Raji (cell line): Measurements from ENCODE around the gene LRMDA.

ENCODE experiments used
- POLR2A ChIP-seq: IDR thresholded peaks from 2 replicates; pipeline ENCODE4 v1.6.1; 2011; ENCODE audit warnings: low read depth, low read length, control low read depth; ENCODE audit not compliant: insufficient read depth

LRMDA gene

GRCh38 chr10:75487087-75487754, 55.8 kb downstream of the LRMDA start:
- no peak for TF ChIP-seq POLR2A

- TF ChIP-seq POLR2A, result no peak
Measured at GRCh38 chr10:75487755-75488125, 56.3 kb downstream of the LRMDA start.

- TF ChIP-seq POLR2A, result no peak
Measured at GRCh38 chr10:75492173-75492925, 60.9 kb downstream of the LRMDA start.

GRCh38 chr10:75493464-75493863, 62.0 kb downstream of the LRMDA start:
- no peak for TF ChIP-seq POLR2A

GRCh38 chr10:75495434-75496190, 64.2 kb downstream of the LRMDA start:
- TF ChIP-seq POLR2A, result no peak

GRCh38 chr10:75496191-75496567, 64.8 kb downstream of the LRMDA start:
- TF ChIP-seq POLR2A, result no peak

- no peak for TF ChIP-seq POLR2A
Measured at GRCh38 chr10:75497997-75498883, 66.8 kb downstream of the LRMDA start.

GRCh38 chr10:75498884-75499350, 67.5 kb downstream of the LRMDA start:
- no peak for TF ChIP-seq POLR2A

- TF ChIP-seq POLR2A, result no peak
Measured at GRCh38 chr10:75499556-75500160, 68.2 kb downstream of the LRMDA start.

- no peak for TF ChIP-seq POLR2A
Measured at GRCh38 chr10:75502389-75502788, 71.0 kb downstream of the LRMDA start.

GRCh38 chr10:75502838-75503237, 71.4 kb downstream of the LRMDA start:
- TF ChIP-seq POLR2A, result no peak

- no peak for TF ChIP-seq POLR2A
Measured at GRCh38 chr10:75505293-75505692, 73.9 kb downstream of the LRMDA start.

- TF ChIP-seq POLR2A, result no peak
Measured at GRCh38 chr10:75505840-75506506, 74.5 kb downstream of the LRMDA start.

- TF ChIP-seq POLR2A, result no peak
Measured at GRCh38 chr10:75506930-75507329, 75.5 kb downstream of the LRMDA start.
